ENCODE measurements around the gene SLC6A5. TPM values are rescaled to one million over a fixed set of nuclear protein-coding genes. Genes with fewer than 3 reads are reported as not detected.
A peak's percentile ranks its signal among the peaks of the same experiment; 100 is the strongest.
"Not testable (repeated sequence)": the region's sequence is repeated elsewhere in the genome, so short reads cannot be mapped to it uniquely, and the experiment has no call there.

SLC6A5 gene
- not detected for polyA plus RNA-seq

- H3K27me3 Mint-ChIP-seq (ENCODE audit: low read depth in 3 of 3), result peaks cover 27 to 53% (median 34%) of the 10 kb centered on the region in 3 donors
- no peak within 1 kb of the TSS for H3K27ac Mint-ChIP-seq
- H3K4me1 Mint-ChIP-seq, result no peaks in the 10 kb centered on the region
- peak within 1 kb of the TSS in 1 of 5 donors; percentile 42 for H3K4me3 Mint-ChIP-seq
- H3K36me3 Mint-ChIP-seq, result peaks cover 0 to 12% (median 0%) of the 10 kb centered on the region in 3 donors
- H3K9me3 Mint-ChIP-seq, result peaks cover 4 to 19% (median 14%) of the 10 kb centered on the region in 6 donors
- no peak for DNase-seq
Observed at GRCh38 chr11:20599221-20600019, at the start of gene SLC6A5. SLC6A5 (plus strand) TSS chr11:20599608; CDS start chr11:20599673, 65 bp downstream.

- H3K36me3 Mint-ChIP-seq, result no peaks in the 10 kb centered on the region
- no peaks in the 10 kb centered on the region for H3K4me1 Mint-ChIP-seq
- no peak overlapping the region for H3K4me3 Mint-ChIP-seq
- peaks cover 0 to under 1% (median 0%) of the 10 kb centered on the region in 6 donors for H3K9me3 Mint-ChIP-seq
- H3K27ac Mint-ChIP-seq, result no peak overlapping the region
- H3K27me3 Mint-ChIP-seq (ENCODE audit: low read depth in 3 of 3), result peaks cover 0 to 7% (median 0%) of the 10 kb centered on the region in 3 donors
- no peak for DNase-seq
Observed at GRCh38 chr11:20551096-20551495, 48.3 kb upstream of the SLC6A5 start.

- Mint-ChIP-seq H3K9me3 (peaks cover 0 to 6% (median 4%) of the 10 kb centered on the region in 6 donors), H3K27ac (no peak overlapping the region), H3K4me3 (no peak overlapping the region), H3K27me3 (ENCODE audit: low read depth in 3 of 3) (peaks cover 0 to 4% (median 2%) of the 10 kb centered on the region in 3 donors), H3K36me3 (no peaks in the 10 kb centered on the region), H3K4me1 (no peaks in the 10 kb centered on the region)
- DNase-seq, result no peak
Observed at GRCh38 chr11:20555783-20556182, 43.6 kb upstream of the SLC6A5 start.

GRCh38 chr11:20556396-20556795 lies 43.0 kb upstream of the SLC6A5 start:
- H3K36me3 Mint-ChIP-seq; H3K27me3 Mint-ChIP-seq (ENCODE audit: low read depth in 3 of 3); H3K27ac Mint-ChIP-seq; H3K9me3 Mint-ChIP-seq; DNase-seq; H3K4me3 Mint-ChIP-seq; H3K4me1 Mint-ChIP-seq: not testable (repeated sequence)

GRCh38 chr11:20558741-20559140 lies 40.7 kb upstream of the SLC6A5 start:
- Mint-ChIP-seq H3K4me3 (no peak overlapping the region), H3K27ac (no peak overlapping the region), H3K4me1 (no peaks in the 10 kb centered on the region), H3K36me3 (no peaks in the 10 kb centered on the region), H3K27me3 (ENCODE audit: low read depth in 3 of 3) (peaks cover 0 to 4% (median 4%) of the 10 kb centered on the region in 3 donors), H3K9me3 (peaks cover 0 to 6% (median 4%) of the 10 kb centered on the region in 6 donors)
- DNase-seq, result no peak

- H3K4me3 Mint-ChIP-seq, result no peak overlapping the region
- no peaks in the 10 kb centered on the region for H3K36me3 Mint-ChIP-seq
- peaks cover 0 to 4% (median 0%) of the 10 kb centered on the region in 3 donors for H3K27me3 Mint-ChIP-seq (ENCODE audit: low read depth in 3 of 3)
- no peak overlapping the region for H3K27ac Mint-ChIP-seq
- no peak for DNase-seq
- H3K9me3 Mint-ChIP-seq, result peaks cover 0 to 6% (median 4%) of the 10 kb centered on the region in 6 donors
- no peaks in the 10 kb centered on the region for H3K4me1 Mint-ChIP-seq
Observed at GRCh38 chr11:20559523-20560300, 39.7 kb upstream of the SLC6A5 start.

- Mint-ChIP-seq H3K9me3 (peaks cover 0 to 6% (median 1%) of the 10 kb centered on the region in 6 donors), H3K27ac (no peak overlapping the region), H3K27me3 (ENCODE audit: low read depth in 3 of 3) (peaks cover 0 to 8% (median 0%) of the 10 kb centered on the region in 3 donors), H3K4me1 (no peaks in the 10 kb centered on the region), H3K4me3 (no peak overlapping the region), H3K36me3 (no peaks in the 10 kb centered on the region)
- DNase-seq, result no peak
Observed at GRCh38 chr11:20561915-20562314, 37.5 kb upstream of the SLC6A5 start.

GRCh38 chr11:20563866-20564265 lies 35.5 kb upstream of the SLC6A5 start:
- H3K27me3 Mint-ChIP-seq (ENCODE audit: low read depth in 3 of 3), result peaks cover 0 to 8% (median 0%) of the 10 kb centered on the region in 3 donors
- no peaks in the 10 kb centered on the region for H3K4me1 Mint-ChIP-seq
- peaks cover 0 to 3% (median under 1%) of the 10 kb centered on the region in 6 donors for H3K9me3 Mint-ChIP-seq
- no peak for DNase-seq
- no peak overlapping the region for H3K4me3 Mint-ChIP-seq
- no peaks in the 10 kb centered on the region for H3K36me3 Mint-ChIP-seq
- no peak overlapping the region for H3K27ac Mint-ChIP-seq

- Mint-ChIP-seq H3K4me1 (no peaks in the 10 kb centered on the region), H3K36me3 (no peaks in the 10 kb centered on the region), H3K27ac (no peak overlapping the region), H3K27me3 (ENCODE audit: low read depth in 3 of 3) (peaks cover 0 to 10% (median 0%) of the 10 kb centered on the region in 3 donors), H3K9me3 (no peaks in the 10 kb centered on the region), H3K4me3 (no peak overlapping the region)
- no peak for DNase-seq
Observed at GRCh38 chr11:20564846-20565635, 34.4 kb upstream of the SLC6A5 start.

GRCh38 chr11:20566115-20566514 lies 33.3 kb upstream of the SLC6A5 start:
- not testable (repeated sequence) for H3K9me3 Mint-ChIP-seq, H3K27ac Mint-ChIP-seq, H3K36me3 Mint-ChIP-seq, H3K4me3 Mint-ChIP-seq, DNase-seq, H3K4me1 Mint-ChIP-seq
- peaks cover 0 to 10% (median 2%) of the 10 kb centered on the region in 3 donors for H3K27me3 Mint-ChIP-seq (ENCODE audit: low read depth in 3 of 3)

GRCh38 chr11:20566591-20567434 lies 32.6 kb upstream of the SLC6A5 start:
- Mint-ChIP-seq H3K9me3 (no peaks in the 10 kb centered on the region), H3K27ac (no peak overlapping the region), H3K4me1 (no peaks in the 10 kb centered on the region)

GRCh38 chr11:20579725-20580124 lies 19.7 kb upstream of the SLC6A5 start:
- not testable (repeated sequence) for H3K36me3 Mint-ChIP-seq; DNase-seq; H3K9me3 Mint-ChIP-seq; H3K4me3 Mint-ChIP-seq; H3K4me1 Mint-ChIP-seq; H3K27me3 Mint-ChIP-seq (ENCODE audit: low read depth in 3 of 3); H3K27ac Mint-ChIP-seq

More at GRCh38 chr11:20566591-20567434, 32.6 kb upstream of the SLC6A5 start:
- no peaks in the 10 kb centered on the region for H3K36me3 Mint-ChIP-seq
- peaks cover 0 to 12% (median 2%) of the 10 kb centered on the region in 3 donors for H3K27me3 Mint-ChIP-seq (ENCODE audit: low read depth in 3 of 3)
- no peak overlapping the region for H3K4me3 Mint-ChIP-seq
- DNase-seq, result no peak

- H3K4me1 Mint-ChIP-seq, result no peaks in the 10 kb centered on the region
- H3K27ac Mint-ChIP-seq, result no peak overlapping the region
- no peak overlapping the region for H3K4me3 Mint-ChIP-seq
- H3K36me3 Mint-ChIP-seq, result no peaks in the 10 kb centered on the region
- H3K9me3 Mint-ChIP-seq, result peaks cover 0 to 2% (median under 1%) of the 10 kb centered on the region in 6 donors
- H3K27me3 Mint-ChIP-seq (ENCODE audit: low read depth in 3 of 3), result peaks cover 0 to 5% (median 1%) of the 10 kb centered on the region in 3 donors
- no peak for DNase-seq
Observed at GRCh38 chr11:20583201-20583600, 16.2 kb upstream of the SLC6A5 start.

All from immature natural killer cell (primary cell).